Gastrocnemius medialis (tissue), 4 donors: Measurements from ENCODE around the gene ACHE.

Source experiments
- POLR2A ChIP-seq, 2 donors: fragments of 450-650 bp; IDR thresholded peaks; one replicate each; pipeline ENCODE4 v1.6.1; 2017; ENCODE audit warnings: antibody characterized with exemption in 2 of 2, mild to moderate bottlenecking in 2 of 2, moderate library complexity in 2 of 2
- TF ChIP-seq, protein P1 (sequence below), 5 experiments: fragments of 450-650 bp in 3 of 5; fragments of 200-600 bp in 2 of 5; sonication (generic) in 2 of 5; IDR thresholded peaks in 4 of 5; conservative IDR thresholded peaks in 1 of 5; 1 replicate in 4 of 5; 2 replicates in 1 of 5; pipeline ENCODE4 v1.5.1; 2016 to 2019; ENCODE audit warnings: antibody characterized with exemption in 5 of 5, mild to moderate bottlenecking in 3 of 5, moderate library complexity in 3 of 5

DNA sequence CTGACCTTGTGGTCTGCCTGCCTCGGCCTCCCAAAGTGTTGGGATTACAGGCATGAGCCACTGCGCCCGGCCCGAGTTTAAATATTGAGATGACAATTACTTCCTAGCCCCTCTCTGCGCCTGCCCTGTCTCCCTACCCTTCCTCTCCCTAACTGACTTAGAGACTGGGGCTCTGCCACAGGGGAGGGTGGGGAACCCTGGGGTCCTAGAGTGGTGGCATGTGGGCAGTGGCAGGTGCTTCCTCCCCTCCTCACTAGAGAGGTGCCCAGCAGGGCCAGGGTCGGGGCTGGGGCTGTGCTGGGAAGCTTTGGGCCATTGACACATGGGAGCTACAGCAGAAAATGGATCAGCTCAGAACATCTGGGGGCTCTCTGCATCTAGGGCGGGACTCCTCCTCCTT, 7.0 kb upstream of the ACHE start:
- TF ChIP-seq, protein P1, sequence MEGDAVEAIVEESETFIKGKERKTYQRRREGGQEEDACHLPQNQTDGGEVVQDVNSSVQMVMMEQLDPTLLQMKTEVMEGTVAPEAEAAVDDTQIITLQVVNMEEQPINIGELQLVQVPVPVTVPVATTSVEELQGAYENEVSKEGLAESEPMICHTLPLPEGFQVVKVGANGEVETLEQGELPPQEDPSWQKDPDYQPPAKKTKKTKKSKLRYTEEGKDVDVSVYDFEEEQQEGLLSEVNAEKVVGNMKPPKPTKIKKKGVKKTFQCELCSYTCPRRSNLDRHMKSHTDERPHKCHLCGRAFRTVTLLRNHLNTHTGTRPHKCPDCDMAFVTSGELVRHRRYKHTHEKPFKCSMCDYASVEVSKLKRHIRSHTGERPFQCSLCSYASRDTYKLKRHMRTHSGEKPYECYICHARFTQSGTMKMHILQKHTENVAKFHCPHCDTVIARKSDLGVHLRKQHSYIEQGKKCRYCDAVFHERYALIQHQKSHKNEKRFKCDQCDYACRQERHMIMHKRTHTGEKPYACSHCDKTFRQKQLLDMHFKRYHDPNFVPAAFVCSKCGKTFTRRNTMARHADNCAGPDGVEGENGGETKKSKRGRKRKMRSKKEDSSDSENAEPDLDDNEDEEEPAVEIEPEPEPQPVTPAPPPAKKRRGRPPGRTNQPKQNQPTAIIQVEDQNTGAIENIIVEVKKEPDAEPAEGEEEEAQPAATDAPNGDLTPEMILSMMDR (IDR thresholded peaks at IDR 0.05 in 4 of 5, conservative IDR thresholded peaks at IDR 0.05 in 1 of 5): no peak
- no peak for TF ChIP-seq POLR2A (IDR thresholded peaks at IDR 0.05)
